LNCAP (cell line): ENCODE results near the gene PML.

Experiments
- TF ChIP-seq, protein P1 (sequence below): fragments of 450-650 bp; IDR thresholded peaks from 2 replicates; pipeline ENCODE4 v1.5.1; 2017; ENCODE audit warnings: mild to moderate bottlenecking

Gene PML

GRCh38 chr15:73985101-73985873 lies 9.2 kb upstream of the PML start:
- TF ChIP-seq, protein P1, sequence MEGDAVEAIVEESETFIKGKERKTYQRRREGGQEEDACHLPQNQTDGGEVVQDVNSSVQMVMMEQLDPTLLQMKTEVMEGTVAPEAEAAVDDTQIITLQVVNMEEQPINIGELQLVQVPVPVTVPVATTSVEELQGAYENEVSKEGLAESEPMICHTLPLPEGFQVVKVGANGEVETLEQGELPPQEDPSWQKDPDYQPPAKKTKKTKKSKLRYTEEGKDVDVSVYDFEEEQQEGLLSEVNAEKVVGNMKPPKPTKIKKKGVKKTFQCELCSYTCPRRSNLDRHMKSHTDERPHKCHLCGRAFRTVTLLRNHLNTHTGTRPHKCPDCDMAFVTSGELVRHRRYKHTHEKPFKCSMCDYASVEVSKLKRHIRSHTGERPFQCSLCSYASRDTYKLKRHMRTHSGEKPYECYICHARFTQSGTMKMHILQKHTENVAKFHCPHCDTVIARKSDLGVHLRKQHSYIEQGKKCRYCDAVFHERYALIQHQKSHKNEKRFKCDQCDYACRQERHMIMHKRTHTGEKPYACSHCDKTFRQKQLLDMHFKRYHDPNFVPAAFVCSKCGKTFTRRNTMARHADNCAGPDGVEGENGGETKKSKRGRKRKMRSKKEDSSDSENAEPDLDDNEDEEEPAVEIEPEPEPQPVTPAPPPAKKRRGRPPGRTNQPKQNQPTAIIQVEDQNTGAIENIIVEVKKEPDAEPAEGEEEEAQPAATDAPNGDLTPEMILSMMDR: no peak

DNA sequence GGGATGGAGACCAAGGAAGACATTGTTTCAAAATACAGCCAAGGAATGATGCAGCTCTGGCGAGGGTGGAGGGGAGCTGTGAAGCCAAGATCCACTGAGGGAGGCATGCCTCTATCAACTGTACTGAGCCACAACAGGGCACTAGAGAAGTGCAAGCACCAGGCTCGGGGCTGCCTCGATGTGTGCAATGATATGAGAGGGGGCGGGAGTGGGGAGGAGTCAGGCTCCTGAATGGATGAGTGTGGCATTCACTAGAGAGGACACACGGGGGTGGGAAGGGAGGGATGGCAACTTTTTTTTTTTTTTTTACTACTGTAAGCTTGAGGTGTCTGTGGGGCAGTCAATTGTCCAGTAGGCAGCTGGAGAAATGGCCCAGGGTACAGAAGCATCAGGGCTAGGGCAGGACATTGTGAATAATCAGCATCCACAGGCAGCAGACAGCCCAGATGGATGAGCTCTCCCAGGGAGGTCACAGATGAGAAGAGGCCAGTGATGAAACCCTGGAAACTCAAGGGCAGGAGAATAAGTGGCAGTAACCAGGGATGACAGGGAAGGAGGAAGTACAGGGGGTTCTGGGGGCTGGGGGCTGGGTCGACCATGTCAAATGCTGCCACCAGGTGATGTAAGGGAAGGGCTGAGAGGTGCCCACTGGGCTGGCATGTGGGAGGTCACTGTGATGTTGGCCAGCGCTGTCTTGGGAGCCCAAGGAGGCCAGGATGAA lies 8.3 kb upstream of the PML start:
- TF ChIP-seq, protein P1: no peak

DNA sequence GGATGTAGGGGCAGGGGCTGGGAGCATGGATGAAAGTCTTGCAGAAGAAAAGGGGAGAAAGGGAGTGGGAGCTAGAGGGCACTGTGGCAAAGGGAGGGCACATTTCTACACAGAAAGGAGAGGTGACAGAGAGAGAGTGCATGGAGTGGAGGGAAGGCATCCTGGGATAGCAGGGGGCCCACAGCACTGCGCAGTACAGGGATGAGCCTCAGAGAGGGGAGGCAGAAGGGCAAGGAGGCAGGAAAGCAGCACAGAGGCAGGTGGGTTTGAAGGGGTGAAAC lies 7.8 kb upstream of the PML start:
- TF ChIP-seq, protein P1: no peak

- TF ChIP-seq, protein P1: no peak
Observed at GRCh38 chr15:73987250-73987649, 7.3 kb upstream of the PML start.

DNA sequence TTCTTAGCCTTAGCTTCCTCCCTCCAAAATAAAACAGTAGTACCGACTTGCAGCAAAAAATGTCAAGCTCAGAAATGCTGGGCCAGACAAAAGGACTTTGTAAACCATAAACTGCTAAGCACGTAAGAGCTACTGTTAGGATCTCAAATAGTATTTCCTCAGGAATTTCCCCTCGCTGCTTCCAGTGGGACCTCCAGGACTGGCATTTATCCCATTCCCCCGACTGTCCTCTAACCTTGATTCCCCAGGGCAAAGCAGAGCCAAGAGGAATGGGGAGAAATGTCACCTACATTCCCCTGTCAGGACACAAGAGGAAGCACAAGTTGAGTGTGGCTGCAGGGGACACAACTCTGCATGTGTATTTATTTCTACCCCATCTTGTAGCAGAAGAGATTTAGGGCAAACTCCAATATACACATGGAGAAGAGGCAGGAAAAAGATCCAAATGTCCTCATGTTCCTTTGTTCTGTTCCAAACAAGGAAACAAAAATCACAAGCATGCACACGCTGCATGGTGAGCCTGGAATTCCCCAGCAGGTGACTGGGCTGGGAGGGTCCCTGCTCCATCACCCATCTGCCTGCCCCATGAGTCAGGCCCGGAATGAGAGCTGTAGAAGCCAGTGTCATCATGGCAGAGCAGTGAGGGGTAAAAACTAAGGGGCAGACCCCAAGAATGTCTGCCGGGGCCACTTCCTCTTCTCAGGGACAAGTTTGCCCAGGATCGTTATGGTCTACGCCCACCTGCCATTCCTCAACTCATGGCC lies 6.7 kb upstream of the PML start:
- TF ChIP-seq, protein P1: no peak

GRCh38 chr15:73988445-73988969 lies 6.0 kb upstream of the PML start:
- TF ChIP-seq, protein P1: no peak

DNA sequence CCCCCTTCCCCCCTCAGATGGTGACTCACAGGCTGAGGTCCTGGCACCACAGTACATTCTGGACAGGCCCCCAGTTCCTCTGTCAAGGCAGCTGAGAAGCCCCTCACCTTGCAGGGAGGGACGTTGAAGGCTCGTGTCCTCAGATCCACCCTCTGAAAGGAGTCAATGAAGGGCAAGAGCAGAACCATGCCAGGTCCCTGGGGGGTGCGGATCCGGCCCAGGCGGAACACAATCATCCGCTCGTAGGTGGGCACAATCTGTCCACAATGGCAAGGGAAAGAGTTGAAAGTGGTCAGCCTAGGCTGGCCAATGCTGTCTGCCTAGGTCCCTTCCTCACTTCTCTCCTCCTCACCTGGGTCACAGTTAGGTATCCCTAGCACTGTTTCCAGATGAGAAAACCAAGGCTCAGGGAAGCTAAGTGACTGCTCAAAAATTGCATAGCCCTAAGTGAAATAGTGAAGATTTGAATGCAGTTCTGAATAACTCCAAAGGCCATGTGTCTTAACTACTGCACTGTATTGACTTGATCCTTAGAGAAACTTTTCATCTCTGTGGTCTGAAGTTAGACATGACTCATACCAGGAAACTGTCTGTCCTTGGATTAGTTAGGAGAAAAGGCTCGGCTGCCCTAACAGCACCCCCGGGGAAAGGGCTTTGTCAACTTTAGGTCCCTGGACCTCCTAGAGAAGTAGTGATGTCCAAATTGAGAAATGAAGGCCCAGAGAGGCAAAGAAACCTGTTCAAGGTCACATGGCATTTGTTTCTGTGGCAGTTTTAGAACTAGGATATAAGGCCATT lies 5.3 kb upstream of the PML start:
- TF ChIP-seq, protein P1: no peak
